Measurements from ENCODE around the gene STX8.

Gene STX8

DNA sequence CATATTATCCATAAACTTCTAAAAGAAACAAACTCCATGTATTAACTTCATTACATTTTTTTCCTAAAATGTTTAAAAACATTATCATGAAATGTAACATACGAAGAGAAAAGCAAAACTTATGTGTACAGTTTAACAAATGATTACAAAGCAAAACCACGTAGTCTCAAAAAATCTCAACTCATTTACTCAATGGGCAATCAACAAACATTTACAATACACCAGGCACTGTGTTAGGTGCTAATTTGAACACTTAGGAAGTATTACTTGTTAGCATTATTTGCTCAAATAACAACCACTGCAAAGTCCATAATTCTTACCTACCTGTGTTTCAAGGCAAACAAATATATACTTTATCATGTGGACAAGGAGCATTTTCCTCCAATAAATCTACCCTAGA, 164.9 kb downstream of the STX8 start:
- TF ChIP-seq, protein P1, sequence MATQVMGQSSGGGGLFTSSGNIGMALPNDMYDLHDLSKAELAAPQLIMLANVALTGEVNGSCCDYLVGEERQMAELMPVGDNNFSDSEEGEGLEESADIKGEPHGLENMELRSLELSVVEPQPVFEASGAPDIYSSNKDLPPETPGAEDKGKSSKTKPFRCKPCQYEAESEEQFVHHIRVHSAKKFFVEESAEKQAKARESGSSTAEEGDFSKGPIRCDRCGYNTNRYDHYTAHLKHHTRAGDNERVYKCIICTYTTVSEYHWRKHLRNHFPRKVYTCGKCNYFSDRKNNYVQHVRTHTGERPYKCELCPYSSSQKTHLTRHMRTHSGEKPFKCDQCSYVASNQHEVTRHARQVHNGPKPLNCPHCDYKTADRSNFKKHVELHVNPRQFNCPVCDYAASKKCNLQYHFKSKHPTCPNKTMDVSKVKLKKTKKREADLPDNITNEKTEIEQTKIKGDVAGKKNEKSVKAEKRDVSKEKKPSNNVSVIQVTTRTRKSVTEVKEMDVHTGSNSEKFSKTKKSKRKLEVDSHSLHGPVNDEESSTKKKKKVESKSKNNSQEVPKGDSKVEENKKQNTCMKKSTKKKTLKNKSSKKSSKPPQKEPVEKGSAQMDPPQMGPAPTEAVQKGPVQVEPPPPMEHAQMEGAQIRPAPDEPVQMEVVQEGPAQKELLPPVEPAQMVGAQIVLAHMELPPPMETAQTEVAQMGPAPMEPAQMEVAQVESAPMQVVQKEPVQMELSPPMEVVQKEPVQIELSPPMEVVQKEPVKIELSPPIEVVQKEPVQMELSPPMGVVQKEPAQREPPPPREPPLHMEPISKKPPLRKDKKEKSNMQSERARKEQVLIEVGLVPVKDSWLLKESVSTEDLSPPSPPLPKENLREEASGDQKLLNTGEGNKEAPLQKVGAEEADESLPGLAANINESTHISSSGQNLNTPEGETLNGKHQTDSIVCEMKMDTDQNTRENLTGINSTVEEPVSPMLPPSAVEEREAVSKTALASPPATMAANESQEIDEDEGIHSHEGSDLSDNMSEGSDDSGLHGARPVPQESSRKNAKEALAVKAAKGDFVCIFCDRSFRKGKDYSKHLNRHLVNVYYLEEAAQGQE (IDR thresholded peaks at IDR 0.05; ENCODE audit: insufficient read depth in 1 of 2, low read depth in 2 of 2, low read length in 2 of 2), result no peak
- no peak for TF ChIP-seq FOXP2 (optimal IDR thresholded peaks at IDR 0.05; ENCODE audit: borderline replicate concordance, extremely low read depth, extremely low read length, insufficient read depth)
- no peak for TF ChIP-seq POLR2AphosphoS5 (IDR thresholded peaks at IDR 0.05; ENCODE audit: low read depth, low read length)
- no peak for TF ChIP-seq SIN3A (IDR thresholded peaks at IDR 0.05; ENCODE audit: borderline replicate concordance, insufficient read depth, low read length)
- no peak for TF ChIP-seq TAF1 (IDR thresholded peaks at IDR 0.05; ENCODE audit: borderline replicate concordance, insufficient read depth, low read length)

DNA sequence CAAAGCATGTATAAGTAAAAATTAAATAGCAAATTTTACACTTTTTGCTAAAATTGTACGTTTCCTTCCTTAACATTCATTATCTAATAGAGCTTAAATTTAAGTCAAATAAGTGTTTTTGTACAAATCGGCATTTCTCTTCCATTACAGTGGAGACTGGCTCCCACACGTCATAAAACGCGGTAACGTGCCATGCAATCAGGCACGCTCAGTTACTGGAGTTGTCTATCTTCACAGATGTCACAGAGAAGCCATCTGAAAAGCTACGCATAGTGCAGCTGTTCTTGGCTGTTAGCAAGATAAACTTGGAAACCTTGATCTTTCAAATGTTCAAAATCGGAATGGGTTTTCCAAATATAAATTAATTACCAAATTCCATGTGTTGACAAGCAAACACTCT, 165.3 kb downstream of the STX8 start:
- TF ChIP-seq SIN3A (IDR thresholded peaks at IDR 0.05; ENCODE audit: borderline replicate concordance, insufficient read depth, low read length), result no peak
- no peak for TF ChIP-seq POLR2AphosphoS5 (IDR thresholded peaks at IDR 0.05; ENCODE audit: low read depth, low read length)
- TF ChIP-seq FOXP2 (optimal IDR thresholded peaks at IDR 0.05; ENCODE audit: borderline replicate concordance, extremely low read depth, extremely low read length, insufficient read depth), result no peak
- no peak for TF ChIP-seq TAF1 (IDR thresholded peaks at IDR 0.05; ENCODE audit: borderline replicate concordance, insufficient read depth, low read length)
- TF ChIP-seq, protein P1 (IDR thresholded peaks at IDR 0.05; ENCODE audit: insufficient read depth in 1 of 2, low read depth in 2 of 2, low read length in 2 of 2), result no peak

DNA sequence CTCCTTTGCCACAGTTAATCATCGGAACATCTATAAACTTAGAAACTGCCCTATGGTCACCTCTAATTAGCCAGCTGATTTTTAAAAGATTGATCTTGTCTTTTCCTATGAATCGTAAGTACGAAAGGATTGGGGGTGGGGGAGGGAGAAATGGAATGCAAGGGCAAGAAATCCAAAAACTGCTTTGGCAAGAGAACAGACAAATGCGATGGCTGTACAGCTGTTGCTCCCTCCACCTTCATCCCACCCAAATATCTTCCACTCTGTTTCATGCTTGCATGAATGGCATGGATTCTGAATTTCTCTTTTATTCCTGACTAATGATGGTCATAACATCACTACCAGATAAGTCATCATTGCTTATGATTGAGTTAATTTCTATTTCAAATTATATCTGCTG, 165.7 kb downstream of the STX8 start:
- TF ChIP-seq SIN3A (IDR thresholded peaks at IDR 0.05; ENCODE audit: borderline replicate concordance, insufficient read depth, low read length) (no peak), POLR2AphosphoS5 (IDR thresholded peaks at IDR 0.05; ENCODE audit: low read depth, low read length) (no peak), TAF1 (IDR thresholded peaks at IDR 0.05; ENCODE audit: borderline replicate concordance, insufficient read depth, low read length) (no peak), FOXP2 (optimal IDR thresholded peaks at IDR 0.05; ENCODE audit: borderline replicate concordance, extremely low read depth, extremely low read length, insufficient read depth) (no peak)
- TF ChIP-seq, protein P1 (IDR thresholded peaks at IDR 0.05; ENCODE audit: insufficient read depth in 1 of 2, low read depth in 2 of 2, low read length in 2 of 2), result no peak

DNA sequence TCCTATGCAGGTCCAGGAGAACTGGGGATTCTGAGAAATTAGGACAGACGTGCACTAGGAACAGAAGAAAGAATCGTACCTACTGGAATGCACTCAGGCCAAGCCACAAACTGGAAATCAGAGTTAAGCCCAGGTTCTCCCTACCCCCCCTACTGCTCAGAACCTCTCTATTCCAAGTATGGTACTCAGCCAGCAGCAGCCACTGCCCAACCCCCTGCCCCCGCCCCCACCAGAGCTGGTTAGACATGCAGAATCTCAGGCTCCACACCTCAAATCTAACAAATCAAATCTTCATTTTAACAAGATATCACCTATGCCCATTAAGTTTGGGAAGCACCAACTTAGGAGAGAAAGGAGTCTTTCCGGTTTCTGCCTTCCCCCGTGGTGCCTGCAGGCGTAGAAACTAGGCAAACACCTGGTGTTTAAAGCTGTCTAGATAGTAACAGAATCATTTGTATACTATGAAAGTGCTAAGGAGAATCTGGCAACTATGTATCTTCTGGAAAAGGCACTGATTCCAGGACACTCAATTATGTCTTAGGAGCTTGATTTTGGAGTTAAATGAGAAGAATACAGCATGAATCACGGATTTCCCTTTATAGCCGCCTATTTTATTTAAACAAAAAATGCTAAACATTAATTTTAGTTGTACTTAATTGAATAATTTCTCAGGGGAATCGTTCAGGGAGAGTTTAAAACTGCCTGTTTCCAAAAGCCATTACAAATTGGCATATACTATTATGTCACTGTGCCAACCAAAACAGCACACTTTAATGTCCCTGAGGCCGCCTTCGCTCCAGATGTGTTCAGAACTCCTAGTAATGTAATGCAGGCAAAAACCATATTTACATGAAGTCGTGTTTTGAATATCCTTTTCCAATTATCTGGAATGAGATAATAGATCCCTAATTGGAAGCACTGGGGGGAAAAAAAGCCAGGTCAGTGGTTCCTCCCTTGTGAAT, 166.5 kb downstream of the STX8 start:
- TF ChIP-seq SIN3A (IDR thresholded peaks at IDR 0.05; ENCODE audit: borderline replicate concordance, insufficient read depth, low read length), result no peak
- no peak for TF ChIP-seq POLR2AphosphoS5 (IDR thresholded peaks at IDR 0.05; ENCODE audit: low read depth, low read length)
- TF ChIP-seq, protein P1 (IDR thresholded peaks at IDR 0.05; ENCODE audit: insufficient read depth in 1 of 2, low read depth in 2 of 2, low read length in 2 of 2), result no peak
- TF ChIP-seq TAF1 (IDR thresholded peaks at IDR 0.05; ENCODE audit: borderline replicate concordance, insufficient read depth, low read length), result no peak
- no peak for TF ChIP-seq FOXP2 (optimal IDR thresholded peaks at IDR 0.05; ENCODE audit: borderline replicate concordance, extremely low read depth, extremely low read length, insufficient read depth)
